ENCODE results near the gene LRRN3.

The LRRN3 gene

GRCh38 chr7:111074071-111074747 is 16.7 kb upstream of the LRRN3 start:
- peak; percentile 21 for DNase-seq (ENCODE audit: low spot score)
- TF ChIP-seq, protein P1, sequence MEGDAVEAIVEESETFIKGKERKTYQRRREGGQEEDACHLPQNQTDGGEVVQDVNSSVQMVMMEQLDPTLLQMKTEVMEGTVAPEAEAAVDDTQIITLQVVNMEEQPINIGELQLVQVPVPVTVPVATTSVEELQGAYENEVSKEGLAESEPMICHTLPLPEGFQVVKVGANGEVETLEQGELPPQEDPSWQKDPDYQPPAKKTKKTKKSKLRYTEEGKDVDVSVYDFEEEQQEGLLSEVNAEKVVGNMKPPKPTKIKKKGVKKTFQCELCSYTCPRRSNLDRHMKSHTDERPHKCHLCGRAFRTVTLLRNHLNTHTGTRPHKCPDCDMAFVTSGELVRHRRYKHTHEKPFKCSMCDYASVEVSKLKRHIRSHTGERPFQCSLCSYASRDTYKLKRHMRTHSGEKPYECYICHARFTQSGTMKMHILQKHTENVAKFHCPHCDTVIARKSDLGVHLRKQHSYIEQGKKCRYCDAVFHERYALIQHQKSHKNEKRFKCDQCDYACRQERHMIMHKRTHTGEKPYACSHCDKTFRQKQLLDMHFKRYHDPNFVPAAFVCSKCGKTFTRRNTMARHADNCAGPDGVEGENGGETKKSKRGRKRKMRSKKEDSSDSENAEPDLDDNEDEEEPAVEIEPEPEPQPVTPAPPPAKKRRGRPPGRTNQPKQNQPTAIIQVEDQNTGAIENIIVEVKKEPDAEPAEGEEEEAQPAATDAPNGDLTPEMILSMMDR (IDR thresholded peaks at IDR 0.05; ENCODE audit: extremely low read depth, insufficient read depth, missing control alignments), result no peak
- in situ Hi-C loops (cut with MboI; ENCODE audit: low pct_unique_long_range_greater_than_20kb, low sequenced_read_pairs, unreplicated experiment), result no loop called here

DNA sequence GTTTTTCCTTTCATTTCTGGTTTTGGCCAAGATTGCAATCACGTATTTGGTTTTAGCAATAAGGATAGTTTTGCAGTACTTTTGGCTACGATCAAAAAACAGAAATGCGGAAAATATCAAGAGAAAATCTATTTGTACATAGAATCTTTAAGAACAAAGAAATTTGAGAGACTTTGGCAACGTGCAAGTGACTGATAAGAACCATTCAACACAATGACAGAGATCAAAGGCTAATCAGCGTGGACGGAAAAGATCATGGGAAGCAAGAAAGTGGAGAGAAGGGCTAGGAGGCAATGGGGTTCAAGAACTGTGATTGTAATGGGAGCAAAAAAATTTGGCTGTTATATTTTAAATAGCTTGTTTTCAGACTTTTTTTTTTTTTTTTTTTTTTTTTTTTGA is 16.2 kb upstream of the LRRN3 start:
- in situ Hi-C loops (cut with MboI; ENCODE audit: low pct_unique_long_range_greater_than_20kb, low sequenced_read_pairs, unreplicated experiment), result loop anchor here (25.0 kb wide), 2 partner anchors 413 to 663 kb away; no protein-coding TSS in a partner anchor
- no peak for DNase-seq (ENCODE audit: low spot score)
- TF ChIP-seq, protein P1 (IDR thresholded peaks at IDR 0.05; ENCODE audit: extremely low read depth, insufficient read depth, missing control alignments), result no peak

DNA sequence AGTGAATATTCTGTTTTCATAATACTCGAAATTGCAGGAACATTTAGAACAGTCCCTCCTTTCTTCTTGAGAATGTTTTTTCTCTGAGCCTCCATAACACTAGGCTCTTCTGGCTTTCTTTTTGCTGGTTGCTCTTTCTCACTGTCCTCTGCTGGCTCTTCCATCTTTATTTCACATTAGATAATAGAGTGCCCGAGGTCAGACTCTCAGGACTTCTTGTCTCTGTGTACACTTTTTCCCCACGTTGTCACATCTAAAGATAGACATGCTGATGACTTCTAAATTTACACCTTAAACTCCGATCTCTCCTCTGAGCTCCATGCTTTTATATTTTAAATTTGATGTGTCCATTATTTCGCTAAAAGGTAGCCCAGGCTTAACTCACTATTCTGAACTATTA is 15.4 kb upstream of the LRRN3 start:
- TF ChIP-seq, protein P1 (IDR thresholded peaks at IDR 0.05; ENCODE audit: extremely low read depth, insufficient read depth, missing control alignments), result no peak
- in situ Hi-C loops (cut with MboI; ENCODE audit: low pct_unique_long_range_greater_than_20kb, low sequenced_read_pairs, unreplicated experiment), result loop anchor here (25.0 kb wide), 2 partner anchors 412 to 662 kb away; no protein-coding TSS in a partner anchor
- no peak for DNase-seq (ENCODE audit: low spot score)

- TF ChIP-seq, protein P1 (IDR thresholded peaks at IDR 0.05; ENCODE audit: extremely low read depth, insufficient read depth, missing control alignments), result no peak
- in situ Hi-C loops (cut with MboI; ENCODE audit: low pct_unique_long_range_greater_than_20kb, low sequenced_read_pairs, unreplicated experiment), result loop anchor here (25.0 kb wide), 2 partner anchors 411 to 661 kb away; no protein-coding TSS in a partner anchor
- no peak for DNase-seq (ENCODE audit: low spot score)
Observed at GRCh38 chr7:111076205-111076604, 14.7 kb upstream of the LRRN3 start.

DNA sequence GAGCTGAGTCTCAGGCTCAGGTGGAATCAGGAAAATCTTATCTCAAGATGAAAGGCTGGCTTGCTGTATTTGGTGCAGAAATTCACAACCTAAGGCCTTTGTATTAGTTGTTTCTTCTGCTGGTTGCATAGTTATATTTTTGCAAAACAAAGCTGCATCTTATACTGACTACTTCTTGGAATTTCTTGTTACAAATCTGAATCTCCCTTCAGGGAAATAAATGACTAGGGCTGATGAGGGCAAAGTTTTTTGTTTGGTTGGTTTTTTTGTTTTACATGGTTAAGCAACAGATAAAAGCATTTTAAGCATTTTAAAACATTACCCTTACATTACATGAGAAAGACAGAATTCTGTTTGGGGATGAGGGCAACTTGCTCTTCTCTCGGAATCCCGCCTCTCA is 13.9 kb upstream of the LRRN3 start:
- TF ChIP-seq, protein P1 (IDR thresholded peaks at IDR 0.05; ENCODE audit: extremely low read depth, insufficient read depth, missing control alignments), result no peak

GRCh38 chr7:111080495-111081105 is 10.3 kb upstream of the LRRN3 start:
- no peak for DNase-seq (ENCODE audit: low spot score)
- TF ChIP-seq, protein P1 (IDR thresholded peaks at IDR 0.05; ENCODE audit: extremely low read depth, insufficient read depth, missing control alignments), result no peak
- in situ Hi-C loops (cut with MboI; ENCODE audit: low pct_unique_long_range_greater_than_20kb, low sequenced_read_pairs, unreplicated experiment), result loop anchor here (25.0 kb wide), 2 partner anchors 407 to 657 kb away; no protein-coding TSS in a partner anchor

More for the DNA sequence above, 13.9 kb upstream of the LRRN3 start:
- in situ Hi-C loops (cut with MboI; ENCODE audit: low pct_unique_long_range_greater_than_20kb, low sequenced_read_pairs, unreplicated experiment), result loop anchor here (25.0 kb wide), 2 partner anchors 410 to 660 kb away; no protein-coding TSS in a partner anchor
- no peak for DNase-seq (ENCODE audit: low spot score)
